LNCaP clone FGC (cell line): ENCODE results near the gene MTURN.
"Not testable (repeated sequence)": the region's sequence is repeated elsewhere in the genome, so short reads cannot be mapped to it uniquely, and the experiment has no call there.

Experiments
- DNase-seq: peaks from one replicate; pipeline ENCODE4 v3.0.0-alpha.2; 2011; ENCODE audit warnings: low read depth
- H3K4me3 ChIP-seq: 2 replicates; pipeline ENCODE4 v1.5.1; 2011; ENCODE audit warnings: mild to moderate bottlenecking, low read depth, low read length, control low read depth
- TF ChIP-seq, protein P1 (sequence below): IDR thresholded peaks from 2 replicates; pipeline ENCODE4 v1.5.1; 2012; ENCODE audit warnings: mild to moderate bottlenecking; ENCODE audit not compliant: control insufficient read depth, insufficient read depth; ENCODE audit errors: extremely low read depth

The MTURN gene

DNA sequence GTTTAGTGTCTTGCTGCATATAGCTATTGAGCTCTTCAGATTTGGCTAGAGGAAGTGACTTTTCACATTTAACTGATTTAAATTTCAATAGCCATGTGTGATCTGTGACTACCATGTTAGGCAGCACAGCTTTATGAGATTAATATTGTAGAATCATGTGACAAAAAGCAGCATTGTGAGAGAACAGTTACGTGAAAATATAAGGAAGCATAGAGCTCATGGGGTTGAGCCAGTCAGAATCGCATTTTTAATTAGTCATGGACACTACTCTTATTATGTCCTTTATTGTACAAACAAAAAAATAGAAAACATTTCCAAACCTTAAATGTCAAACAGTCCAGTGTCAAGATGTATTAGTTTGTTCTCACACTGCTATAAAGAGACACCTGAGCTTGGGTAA is 48.0 kb downstream of the MTURN start:
- TF ChIP-seq, protein P1, sequence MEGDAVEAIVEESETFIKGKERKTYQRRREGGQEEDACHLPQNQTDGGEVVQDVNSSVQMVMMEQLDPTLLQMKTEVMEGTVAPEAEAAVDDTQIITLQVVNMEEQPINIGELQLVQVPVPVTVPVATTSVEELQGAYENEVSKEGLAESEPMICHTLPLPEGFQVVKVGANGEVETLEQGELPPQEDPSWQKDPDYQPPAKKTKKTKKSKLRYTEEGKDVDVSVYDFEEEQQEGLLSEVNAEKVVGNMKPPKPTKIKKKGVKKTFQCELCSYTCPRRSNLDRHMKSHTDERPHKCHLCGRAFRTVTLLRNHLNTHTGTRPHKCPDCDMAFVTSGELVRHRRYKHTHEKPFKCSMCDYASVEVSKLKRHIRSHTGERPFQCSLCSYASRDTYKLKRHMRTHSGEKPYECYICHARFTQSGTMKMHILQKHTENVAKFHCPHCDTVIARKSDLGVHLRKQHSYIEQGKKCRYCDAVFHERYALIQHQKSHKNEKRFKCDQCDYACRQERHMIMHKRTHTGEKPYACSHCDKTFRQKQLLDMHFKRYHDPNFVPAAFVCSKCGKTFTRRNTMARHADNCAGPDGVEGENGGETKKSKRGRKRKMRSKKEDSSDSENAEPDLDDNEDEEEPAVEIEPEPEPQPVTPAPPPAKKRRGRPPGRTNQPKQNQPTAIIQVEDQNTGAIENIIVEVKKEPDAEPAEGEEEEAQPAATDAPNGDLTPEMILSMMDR: no peak
- DNase-seq: no peak
- no peak overlapping the region for H3K4me3 ChIP-seq

DNA sequence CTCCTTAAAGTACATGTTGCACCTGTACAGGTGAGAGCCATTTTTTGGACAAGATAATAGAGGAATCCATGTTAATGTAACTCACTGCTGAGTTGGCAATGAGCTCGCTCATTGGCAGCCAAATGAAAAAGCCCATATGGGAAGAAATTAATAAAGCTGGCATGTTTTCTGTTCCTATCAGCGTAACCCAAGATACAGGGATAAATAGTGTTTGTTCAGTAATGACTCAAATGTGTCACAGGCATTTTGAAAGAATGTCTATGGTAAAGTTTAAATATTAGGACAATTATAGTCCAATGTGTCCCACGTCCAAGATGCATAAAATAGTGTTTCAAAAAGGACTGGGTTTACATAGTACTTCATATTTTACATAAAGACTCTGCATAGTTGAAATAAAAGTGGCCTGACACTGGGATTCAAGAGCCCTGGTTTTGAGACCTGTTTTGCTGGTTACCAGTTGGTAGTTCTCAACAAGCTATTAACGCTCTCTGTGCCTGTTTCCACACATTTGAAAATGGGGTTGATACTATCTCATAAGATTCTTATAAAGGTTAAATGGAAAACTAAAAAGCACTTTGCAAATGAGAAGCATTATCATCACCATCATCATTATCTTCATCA is 49.1 kb downstream of the MTURN start:
- TF ChIP-seq, protein P1: no peak
- DNase-seq: no peak
- H3K4me3 ChIP-seq: no peak overlapping the region

- DNase-seq: no peak
- TF ChIP-seq, protein P1: no peak
- no peak overlapping the region for H3K4me3 ChIP-seq
Observed at GRCh38 chr7:30184791-30185487, 50.2 kb downstream of the MTURN start.

DNA sequence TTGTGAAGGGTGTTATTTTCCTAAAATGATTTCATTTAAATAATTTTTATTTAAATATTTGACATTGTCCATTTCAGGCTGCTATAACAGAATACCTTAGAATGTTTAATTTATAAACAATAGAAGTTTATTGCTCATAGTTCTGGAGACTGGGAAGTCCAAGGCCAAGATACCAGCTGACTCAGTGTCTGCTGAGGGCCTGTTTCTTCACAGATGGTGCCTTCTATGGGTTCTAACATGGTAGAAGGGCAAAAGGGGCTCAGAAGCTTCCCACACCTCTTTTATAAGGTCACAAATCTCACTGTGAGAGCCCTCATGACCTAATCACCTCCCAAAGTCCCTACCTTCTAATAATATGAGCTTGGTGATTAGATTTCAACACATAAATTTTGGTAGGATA is 50.7 kb downstream of the MTURN start:
- no peak overlapping the region for H3K4me3 ChIP-seq
- no peak for DNase-seq
- TF ChIP-seq, protein P1: no peak

GRCh38 chr7:30186725-30187124 is 51.9 kb downstream of the MTURN start:
- TF ChIP-seq, protein P1: no peak
- no peak overlapping the region for H3K4me3 ChIP-seq
- DNase-seq: no peak

- TF ChIP-seq, protein P1: no peak
- DNase-seq: no peak
- no peak overlapping the region for H3K4me3 ChIP-seq
Observed at GRCh38 chr7:30187513-30187912, 52.7 kb downstream of the MTURN start.

DNA sequence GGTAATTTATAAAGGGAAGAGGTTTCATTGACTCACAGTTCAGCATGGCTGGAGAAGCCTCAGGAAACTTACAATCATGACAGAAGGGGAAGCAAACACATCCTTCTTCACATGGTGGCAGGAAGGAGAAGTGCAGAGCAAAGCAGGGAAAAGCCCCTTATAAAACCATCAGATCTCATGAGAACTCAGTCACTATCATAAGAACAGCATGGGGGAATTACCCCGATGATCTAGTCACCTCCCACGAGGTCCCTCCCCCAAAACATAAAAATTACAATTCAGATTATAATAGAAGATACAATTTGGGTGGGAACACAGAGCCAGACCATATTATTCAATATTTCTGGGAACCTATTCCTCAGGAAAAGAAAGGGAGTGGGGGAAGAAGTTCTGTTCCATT is 53.6 kb downstream of the MTURN start:
- not testable (repeated sequence) for DNase-seq, H3K4me3 ChIP-seq
